ACHN (cell line): ENCODE results near the gene BTNL9.

Source experiments
- DNase-seq: peaks from one replicate; pipeline ENCODE4 v3.0.0-alpha.2; 2015
- in situ Hi-C: cut with HindIII; loops from 2 replicates; pipeline ENCODE4 v1.10.0; 2017; ENCODE audit warnings: low sequenced_read_pairs, low pct_ligation_motif_present, low pct_unique_long_range_greater_than_20kb

Gene BTNL9

GRCh38 chr5:181111010-181111409 lies 70.9 kb downstream of the BTNL9 start:
- in situ Hi-C loops = no loop called here
- no peak for DNase-seq
